Stimulated activated naive CD8-positive, alpha-beta T cell treated with anti-CD3 and anti-CD28 coated beads, Interleukin-15, Interleukin-2, amounts not matched to agents 100 U/mL and 50 U/mL, for 24 hours (primary cell): ENCODE results near the gene OR8K3.

Experiments
- ATAC-seq: fragments of 150-1000 bp; cut with Tn5 transposase; one replicate; pipeline ENCODE4 v1.10.0; 2021
- DNase-seq: peaks from one replicate; pipeline ENCODE4 v3.0.0; 2021

Gene OR8K3

DNA sequence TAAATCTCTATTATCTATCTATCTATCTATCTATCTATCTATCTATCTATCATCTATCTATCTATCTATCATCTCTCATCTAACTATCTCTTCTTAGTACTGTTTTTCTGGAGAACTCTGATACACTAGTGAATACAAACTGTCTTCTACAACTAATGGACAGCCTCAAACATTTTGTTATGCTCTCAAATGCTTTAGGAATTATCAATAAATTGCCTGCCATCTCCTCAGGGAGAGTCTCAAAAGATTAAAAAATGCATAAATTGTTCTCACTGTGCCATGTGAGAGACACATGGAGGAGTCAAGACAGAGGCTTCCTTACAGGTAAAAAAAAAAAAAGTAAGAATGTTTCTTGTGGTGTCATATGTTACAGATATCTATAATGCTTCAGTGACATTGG lies at the start of gene OR8K3:
OR8K3 (plus strand) TSS at position 301 of the 400 bp plus-strand sequence. CDS start 3,163 bp downstream, outside the sequence.
- ATAC-seq (no peak), DNase-seq (no peak)

DNA sequence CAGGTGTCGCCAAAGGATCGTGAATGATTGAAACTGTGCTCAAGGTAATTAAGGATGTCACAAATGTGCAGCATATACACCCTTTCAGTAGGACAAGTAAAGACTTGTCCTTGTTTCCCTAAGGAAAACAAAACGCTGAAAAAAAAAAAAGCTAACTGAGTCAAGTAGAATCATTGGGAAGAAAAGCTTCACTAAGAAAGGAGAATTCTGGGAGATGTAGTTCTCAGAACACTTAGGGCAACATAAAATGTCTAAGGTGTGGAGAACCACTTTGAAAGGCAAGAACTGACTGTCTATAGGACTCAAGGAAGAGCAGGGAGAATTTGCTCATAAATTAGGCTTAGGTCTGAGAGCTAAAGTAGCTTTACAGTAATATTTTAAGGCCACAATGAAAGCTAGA lies 43.9 kb upstream of the OR8K3 start:
- DNase-seq = no peak
- ATAC-seq = no peak

DNA sequence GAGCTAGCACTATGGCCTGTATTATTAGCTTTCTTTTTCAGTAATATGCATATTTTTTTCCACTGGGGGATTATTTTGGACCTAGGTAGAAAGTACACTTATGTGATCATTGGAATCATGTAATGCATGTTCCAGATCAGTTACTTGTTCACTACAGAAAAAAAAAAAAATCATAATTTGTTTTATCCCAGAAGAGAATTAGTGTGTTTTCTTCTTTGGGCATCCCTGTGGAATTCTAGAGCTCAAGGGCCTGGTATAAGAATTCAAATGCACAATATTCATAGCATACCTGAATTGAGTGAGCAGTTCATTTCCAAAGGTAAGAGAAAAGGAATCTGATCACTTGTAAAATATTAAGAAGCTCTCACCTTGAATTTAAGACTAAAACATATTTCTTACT lies 41.1 kb upstream of the OR8K3 start, which contains the start of gene OR5T1:
OR5T1 (plus strand) TSS at position 301 of the 400 bp plus-strand sequence. CDS start 1,485 bp downstream, outside the sequence.
- ATAC-seq (no peak), DNase-seq (no peak)

DNA sequence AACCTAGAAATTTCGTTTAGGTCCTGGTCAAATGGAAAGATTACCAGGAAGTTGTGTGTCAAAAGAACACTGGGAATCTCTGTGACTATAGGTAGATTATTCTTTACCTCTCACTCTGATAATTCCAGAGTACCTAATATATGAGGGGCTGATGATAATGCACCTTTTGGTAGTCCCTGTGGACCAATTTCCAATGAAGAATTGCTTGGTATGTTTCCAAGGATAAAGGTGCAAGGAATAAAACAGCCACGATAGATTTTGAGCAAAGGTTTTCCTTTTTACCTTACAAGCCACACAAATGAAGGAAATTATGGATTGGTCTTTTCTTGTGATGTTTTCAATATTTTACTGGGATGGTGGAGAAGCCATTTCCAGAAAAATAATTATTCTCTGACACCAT lies 22.8 kb upstream of the OR8K3 start, which contains the start of gene OR8H1:
OR8H1 (minus strand) TSS at position 101 of the 400 bp plus-strand sequence. CDS start 1,192 bp downstream, outside the sequence.
- no peak for DNase-seq
- ATAC-seq = no peak

DNA sequence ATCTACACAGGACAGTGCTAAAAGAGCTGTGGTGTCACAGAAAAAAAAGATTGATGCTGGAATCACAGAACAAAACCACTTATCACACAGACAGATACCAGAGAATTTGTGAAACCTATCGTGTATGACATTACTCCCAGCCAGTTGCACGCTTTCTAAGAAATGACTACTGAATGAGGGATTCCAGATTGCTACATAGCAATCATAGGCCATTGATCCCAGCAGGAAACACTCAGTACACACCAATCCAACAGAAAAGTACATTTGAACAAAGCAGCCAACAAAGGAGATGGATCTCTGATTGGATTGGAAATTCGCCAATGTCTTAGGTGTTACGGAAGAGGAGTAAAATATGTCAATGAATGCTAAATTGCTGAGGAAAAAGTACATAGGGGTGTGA lies 18.0 kb upstream of the OR8K3 start:
- no peak for ATAC-seq
- DNase-seq = no peak

DNA sequence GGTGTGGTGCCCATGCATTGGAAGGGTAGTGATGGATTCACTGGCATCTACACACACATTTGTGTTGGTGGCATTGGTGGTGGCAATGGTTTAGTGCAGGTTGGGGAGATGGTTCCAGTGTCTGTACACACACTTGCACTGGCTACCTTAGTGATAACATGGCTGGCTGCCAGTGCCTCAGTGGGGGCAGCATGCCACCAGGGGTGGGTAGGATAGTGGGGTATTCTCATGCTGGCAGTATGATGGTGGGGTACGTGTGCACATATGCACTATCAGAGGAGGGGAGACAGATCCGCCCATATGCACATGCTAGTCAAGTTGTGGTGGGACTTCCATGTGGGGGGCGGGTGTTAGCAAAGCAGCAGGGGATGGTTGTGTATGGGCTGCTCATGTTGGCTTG lies 7.1 kb upstream of the OR8K3 start:
- ATAC-seq (no peak), DNase-seq (no peak)

DNA sequence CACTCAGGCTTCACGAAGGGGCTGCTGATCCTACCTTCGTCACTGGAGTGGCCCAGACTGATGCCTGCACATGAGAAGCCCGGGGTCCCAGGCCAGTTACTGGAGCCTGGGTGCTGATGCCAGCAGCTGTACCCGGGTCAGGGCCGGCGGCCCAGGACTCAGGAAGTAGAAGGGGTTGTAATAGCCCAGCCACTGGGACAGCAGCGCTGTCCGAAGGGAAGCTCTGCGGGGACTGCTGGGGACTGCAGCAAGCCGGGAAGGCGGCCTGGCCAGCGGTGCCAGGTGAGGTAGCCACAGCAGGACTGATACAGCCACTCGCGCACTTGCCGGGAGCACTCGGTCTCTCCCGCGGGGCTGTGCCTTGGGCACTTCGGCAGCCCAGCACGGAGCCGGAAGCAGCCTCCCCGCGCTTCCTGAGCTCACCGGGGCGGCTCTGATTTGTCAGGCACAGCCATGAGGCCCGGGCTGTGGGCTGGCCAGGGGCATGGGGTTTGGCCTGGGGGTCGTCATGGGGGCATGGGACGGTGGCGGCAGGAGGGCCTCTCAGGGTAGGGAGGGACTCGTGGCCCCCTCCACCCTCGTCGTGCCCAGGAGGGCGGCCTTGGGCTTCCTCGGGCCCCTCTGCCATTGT lies 17.0 kb downstream of the OR8K3 start:
- DNase-seq (no peak), ATAC-seq (no peak)

DNA sequence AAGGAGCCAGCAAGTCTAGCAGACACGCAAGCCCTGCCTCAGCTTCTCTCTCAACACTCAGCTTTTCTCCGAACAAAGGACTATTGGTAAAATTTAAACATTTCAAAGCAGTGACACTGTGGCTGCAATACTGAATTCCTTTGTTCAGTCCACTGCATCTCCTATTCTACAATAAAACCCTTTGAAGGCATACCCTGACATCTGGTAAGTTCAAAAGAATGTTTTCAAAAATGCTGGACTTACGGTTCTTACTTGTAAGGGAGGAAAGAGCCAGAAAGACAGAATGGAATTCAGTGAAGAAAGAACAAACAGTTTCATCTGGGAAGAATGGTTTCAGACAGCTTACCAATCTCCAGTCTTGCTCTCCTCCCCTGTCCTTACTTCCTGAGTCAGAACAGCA lies 18.2 kb downstream of the OR8K3 start:
- ATAC-seq (no peak), DNase-seq (no peak)

DNA sequence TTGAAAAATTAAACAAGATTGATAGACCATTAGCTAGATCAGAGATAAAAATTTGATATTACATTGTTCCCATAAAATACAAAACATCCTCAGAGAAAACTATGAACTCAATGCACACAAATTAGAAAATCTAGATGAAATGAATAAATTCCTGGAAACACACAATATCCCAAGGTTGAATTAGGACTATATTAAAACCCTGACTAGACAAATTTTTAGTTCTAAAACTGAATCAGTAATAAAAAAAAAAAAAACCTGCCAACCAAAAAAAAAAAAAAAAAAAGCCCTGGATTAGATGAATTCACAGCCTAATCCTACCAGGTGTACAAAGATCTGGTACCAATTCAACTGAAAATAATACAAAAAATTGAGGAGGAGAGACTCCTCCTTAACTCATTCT lies 25.3 kb downstream of the OR8K3 start:
- ATAC-seq = no peak

DNA sequence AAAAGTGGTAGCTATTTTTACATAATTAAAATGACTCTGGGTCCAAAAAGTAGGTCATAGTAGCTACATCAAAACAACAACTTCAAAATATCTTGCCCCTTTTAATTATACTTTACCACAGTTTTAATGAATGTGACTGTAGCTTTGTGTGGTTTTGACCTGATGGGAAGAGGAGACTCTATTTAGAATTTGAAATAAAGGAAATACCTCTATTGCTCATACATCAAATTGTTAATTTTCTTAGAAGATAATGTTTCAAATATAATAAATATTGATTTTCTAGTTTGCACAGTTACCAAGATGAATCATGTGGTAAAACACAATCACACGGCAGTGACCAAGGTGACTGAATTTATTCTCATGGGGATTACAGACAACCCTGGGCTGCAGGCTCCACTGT lies 30.8 kb downstream of the OR8K3 start, which contains the start of gene OR8K1:
OR8K1 (plus strand) TSS at position 301 of the 400 bp plus-strand sequence; CDS start at position 301, 0 bp downstream.
- no peak for ATAC-seq
- no peak for DNase-seq

More for the DNA sequence above, 25.3 kb downstream of the OR8K3 start:
- no peak for DNase-seq

DNA sequence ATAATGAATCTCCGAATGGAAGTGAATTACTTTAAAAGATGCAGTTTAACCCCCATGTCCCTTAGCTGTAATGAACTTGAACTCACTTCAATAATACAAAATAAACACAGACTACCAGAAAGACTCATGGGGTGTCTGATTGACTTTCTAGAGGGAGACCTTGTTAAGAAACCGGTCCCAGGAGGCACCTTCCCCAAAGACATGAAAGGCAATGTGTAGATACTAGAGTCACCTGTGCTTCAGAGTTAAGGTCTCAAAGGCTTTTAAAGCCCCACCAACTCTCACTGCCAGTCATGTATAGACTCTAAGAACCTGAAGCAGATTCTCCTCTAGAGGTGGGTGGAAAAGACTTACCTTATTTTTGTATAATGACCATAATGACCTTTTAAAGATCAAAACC lies 39.0 kb downstream of the OR8K3 start, which contains the start of gene OR8J1:
OR8J1 (plus strand) TSS at position 301 of the 400 bp plus-strand sequence. CDS start 5,956 bp downstream, outside the sequence.
- no peak for ATAC-seq
- no peak for DNase-seq
